ENCODE results near the gene CPNE2.

The CPNE2 gene

DNA sequence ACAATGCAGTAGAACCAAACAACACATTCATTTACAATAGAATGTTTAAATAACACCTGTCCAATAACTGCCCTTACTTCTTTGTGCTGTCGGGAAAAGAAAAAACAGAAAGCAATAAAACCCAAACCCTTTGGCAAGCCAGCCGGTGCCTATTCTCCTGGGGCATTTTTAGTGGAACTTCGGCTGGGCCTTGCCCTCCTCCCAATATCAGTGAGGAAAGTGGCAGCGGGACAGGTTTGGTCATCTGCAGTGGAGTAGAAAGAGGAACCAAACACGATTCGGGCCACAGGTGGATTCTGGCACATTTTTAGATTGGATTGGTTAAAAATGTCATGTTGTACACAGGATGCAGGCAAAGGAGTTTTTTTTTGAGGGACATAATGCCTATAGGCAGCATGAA, 61.5 kb downstream of the CPNE2 start:
- H3K4me3 ChIP-seq (ENCODE audit: control insufficient read depth, low read depth, low read length): no peak overlapping the region
- no peak for DNase-seq (ENCODE audit: low read depth)
- TF ChIP-seq, protein P1, sequence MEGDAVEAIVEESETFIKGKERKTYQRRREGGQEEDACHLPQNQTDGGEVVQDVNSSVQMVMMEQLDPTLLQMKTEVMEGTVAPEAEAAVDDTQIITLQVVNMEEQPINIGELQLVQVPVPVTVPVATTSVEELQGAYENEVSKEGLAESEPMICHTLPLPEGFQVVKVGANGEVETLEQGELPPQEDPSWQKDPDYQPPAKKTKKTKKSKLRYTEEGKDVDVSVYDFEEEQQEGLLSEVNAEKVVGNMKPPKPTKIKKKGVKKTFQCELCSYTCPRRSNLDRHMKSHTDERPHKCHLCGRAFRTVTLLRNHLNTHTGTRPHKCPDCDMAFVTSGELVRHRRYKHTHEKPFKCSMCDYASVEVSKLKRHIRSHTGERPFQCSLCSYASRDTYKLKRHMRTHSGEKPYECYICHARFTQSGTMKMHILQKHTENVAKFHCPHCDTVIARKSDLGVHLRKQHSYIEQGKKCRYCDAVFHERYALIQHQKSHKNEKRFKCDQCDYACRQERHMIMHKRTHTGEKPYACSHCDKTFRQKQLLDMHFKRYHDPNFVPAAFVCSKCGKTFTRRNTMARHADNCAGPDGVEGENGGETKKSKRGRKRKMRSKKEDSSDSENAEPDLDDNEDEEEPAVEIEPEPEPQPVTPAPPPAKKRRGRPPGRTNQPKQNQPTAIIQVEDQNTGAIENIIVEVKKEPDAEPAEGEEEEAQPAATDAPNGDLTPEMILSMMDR (IDR thresholded peaks at IDR 0.05; ENCODE audit: control insufficient read depth, insufficient read depth, low read depth, low read length, missing control alignments): no peak

DNA sequence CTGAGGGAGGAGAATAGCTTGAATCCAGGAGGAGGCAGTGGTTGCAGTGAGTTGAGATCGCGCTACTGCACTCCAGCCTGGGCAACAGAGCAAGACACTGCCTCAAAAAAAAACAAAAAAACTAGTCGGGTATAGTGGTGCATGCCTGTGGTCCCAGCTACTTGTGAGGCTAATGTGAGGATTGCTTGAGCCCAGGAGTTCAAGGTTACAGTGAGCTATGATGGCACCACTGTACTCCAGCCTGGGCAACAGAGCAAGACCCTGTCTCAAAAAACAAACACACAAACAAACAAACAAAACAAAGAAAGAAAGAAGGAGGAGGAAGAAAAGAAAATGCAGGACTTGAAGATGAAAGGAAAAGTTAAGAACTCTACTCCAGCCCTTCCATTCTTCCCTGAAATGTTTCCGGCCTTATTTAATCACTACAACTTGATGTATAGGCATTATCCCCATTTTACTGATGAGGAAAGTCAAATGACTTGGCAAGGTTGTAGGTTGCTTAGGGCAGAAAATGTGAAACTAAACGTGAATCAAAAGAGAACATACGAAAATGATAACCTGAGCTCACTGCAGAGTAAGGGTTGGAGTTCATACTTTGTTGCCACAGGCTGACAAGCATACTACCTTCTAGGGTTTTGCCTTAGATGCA, 63.4 kb downstream of the CPNE2 start:
- H3K4me3 ChIP-seq (ENCODE audit: control insufficient read depth, low read depth, low read length): no peak overlapping the region
- no peak for DNase-seq (ENCODE audit: low read depth)
- TF ChIP-seq, protein P1 (IDR thresholded peaks at IDR 0.05; ENCODE audit: control insufficient read depth, insufficient read depth, low read depth, low read length, missing control alignments): no peak

DNA sequence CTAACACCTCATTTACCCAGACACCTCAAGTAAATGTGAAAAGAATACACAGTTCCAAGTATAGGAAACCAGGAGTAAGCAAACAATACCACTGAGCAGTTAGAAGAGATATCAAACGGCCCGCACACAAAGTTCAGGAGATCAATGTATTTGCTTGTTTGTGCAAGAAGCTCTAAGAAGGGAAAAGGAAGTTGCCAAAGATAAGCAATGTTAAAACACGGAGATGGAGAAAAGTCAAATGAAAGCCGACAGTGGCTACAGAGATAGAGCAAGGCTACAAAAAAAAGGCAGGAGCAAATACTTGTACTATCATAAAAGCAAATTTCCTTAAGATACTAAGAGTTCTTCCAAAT, 63.9 kb downstream of the CPNE2 start:
- TF ChIP-seq, protein P1 (IDR thresholded peaks at IDR 0.05; ENCODE audit: control insufficient read depth, insufficient read depth, low read depth, low read length, missing control alignments): no peak
- DNase-seq (ENCODE audit: low read depth): no peak
- H3K4me3 ChIP-seq (ENCODE audit: control insufficient read depth, low read depth, low read length): no peak overlapping the region

DNA sequence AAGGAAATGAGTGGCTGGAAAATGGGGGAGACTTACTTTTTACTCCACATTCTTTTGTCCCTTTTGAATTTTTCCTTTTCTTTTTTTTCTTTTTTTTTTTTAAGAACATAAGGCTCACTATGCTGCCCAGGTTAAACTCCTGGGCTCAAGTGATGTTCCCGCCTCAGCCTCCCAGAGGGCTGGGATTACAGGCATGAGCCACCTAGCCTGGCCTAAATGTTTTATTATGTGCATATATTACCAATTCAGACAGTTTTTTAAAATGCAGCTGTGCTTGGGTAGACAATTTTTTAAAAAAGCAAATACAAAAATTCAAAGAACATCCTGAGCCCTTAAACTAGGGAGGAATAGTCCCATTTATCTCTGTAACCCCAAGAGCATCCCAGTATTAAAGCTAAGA, 65.2 kb downstream of the CPNE2 start:
- no peak for DNase-seq (ENCODE audit: low read depth)
- TF ChIP-seq, protein P1 (IDR thresholded peaks at IDR 0.05; ENCODE audit: control insufficient read depth, insufficient read depth, low read depth, low read length, missing control alignments): no peak
- no peak overlapping the region for H3K4me3 ChIP-seq (ENCODE audit: control insufficient read depth, low read depth, low read length)

DNA sequence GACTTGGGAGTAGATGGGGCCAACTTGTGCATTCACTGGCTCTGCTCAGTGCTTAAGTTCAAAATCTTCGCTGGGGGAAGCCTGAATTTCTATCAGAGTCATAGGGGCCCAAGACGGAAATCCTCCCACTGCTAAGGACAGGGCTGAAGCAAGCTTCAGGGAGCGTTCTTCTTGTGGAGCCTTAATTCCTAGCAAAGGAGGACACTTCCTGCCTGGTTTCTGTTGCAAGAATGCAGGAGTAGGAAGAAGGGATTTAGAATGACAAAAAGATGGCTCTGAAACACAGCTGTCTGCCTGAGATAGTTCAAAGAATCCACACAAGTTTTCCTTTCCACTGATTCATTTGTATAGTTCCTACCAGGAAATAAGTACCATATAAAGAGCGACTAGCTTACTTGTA, 67.1 kb downstream of the CPNE2 start:
- no peak overlapping the region for H3K4me3 ChIP-seq (ENCODE audit: control insufficient read depth, low read depth, low read length)
- no peak for DNase-seq (ENCODE audit: low read depth)
- TF ChIP-seq, protein P1 (IDR thresholded peaks at IDR 0.05; ENCODE audit: control insufficient read depth, insufficient read depth, low read depth, low read length, missing control alignments): no peak

DNA sequence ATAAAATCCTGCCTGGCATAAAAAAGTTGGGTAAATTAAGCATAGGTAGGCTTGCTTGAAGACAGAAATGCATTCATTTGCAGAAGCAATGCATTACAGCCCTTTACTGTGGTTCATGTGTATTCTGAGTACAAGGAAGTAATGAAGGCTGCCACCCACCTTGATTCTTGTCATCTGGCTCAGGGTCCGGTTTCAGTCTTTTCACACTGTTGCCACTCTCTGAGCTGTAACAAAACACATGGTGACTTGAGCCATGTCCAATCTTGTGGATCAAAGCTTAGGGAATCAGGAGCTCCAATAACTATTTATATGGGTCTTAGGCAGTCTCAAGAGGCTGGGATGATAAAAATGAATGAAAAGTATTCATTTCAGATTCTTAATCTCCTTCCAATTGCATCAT, 71.5 kb downstream of the CPNE2 start:
- no peak for DNase-seq (ENCODE audit: low read depth)
- TF ChIP-seq, protein P1 (IDR thresholded peaks at IDR 0.05; ENCODE audit: control insufficient read depth, insufficient read depth, low read depth, low read length, missing control alignments): no peak
- no peak overlapping the region for H3K4me3 ChIP-seq (ENCODE audit: control insufficient read depth, low read depth, low read length)

DNA sequence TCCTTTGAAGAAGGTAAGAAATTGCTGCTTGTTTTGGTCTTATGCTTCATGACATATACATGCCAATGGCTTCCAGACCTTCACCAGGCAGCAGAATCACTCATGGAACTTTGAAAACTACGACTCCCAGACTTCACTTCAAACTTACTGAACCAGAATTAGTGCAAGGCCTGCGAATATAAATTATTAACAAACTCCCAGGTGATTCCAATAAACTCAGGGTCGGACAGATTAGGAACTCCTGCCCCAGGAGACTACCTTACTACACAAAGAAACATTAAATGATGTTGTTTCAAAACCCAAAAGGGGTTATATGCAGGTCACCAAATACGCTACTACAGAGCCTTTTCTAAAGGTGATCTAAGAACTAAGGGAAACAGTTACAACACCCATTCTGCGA, 73.1 kb downstream of the CPNE2 start:
- DNase-seq (ENCODE audit: low read depth): no peak
- TF ChIP-seq, protein P1 (IDR thresholded peaks at IDR 0.05; ENCODE audit: control insufficient read depth, insufficient read depth, low read depth, low read length, missing control alignments): no peak
- H3K4me3 ChIP-seq (ENCODE audit: control insufficient read depth, low read depth, low read length): no peak overlapping the region

All from AG09309 (cell line).